Measurements from ENCODE around the gene OR8B4.
"Not testable (repeated sequence)": the region's sequence is repeated elsewhere in the genome, so short reads cannot be mapped to it uniquely, and the experiment has no call there.

OR8B4 gene

DNA sequence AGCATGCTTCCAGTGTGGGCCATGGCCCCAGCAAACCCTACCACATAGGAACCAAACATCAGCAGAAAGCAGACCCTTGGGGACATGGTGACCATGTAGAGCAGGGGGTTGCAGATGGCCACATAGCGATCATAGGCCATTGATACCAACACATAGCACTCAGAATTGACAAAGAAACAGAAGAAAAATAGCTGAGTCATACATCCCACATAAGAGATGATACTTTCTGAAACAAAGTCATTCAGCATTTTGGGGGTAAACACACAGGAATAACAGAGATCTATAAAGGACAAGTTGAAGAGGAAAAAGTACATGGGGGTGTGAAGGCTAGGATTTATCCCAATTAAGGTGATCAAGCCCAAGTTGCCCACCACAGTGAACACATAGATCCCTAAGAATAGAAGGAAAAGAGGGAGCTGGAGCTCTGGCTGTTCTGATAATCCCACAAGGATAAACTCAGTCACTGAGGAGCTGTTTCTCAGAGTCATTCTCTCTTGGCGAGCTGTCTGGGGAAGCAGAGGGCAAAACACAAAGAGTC, at the start of gene OR8B4:
OR8B4 (minus strand) TSS at position 488 of the 538 bp plus-strand sequence; CDS start at position 488, 0 bp downstream.
- DNase-seq, result no peak

DNA sequence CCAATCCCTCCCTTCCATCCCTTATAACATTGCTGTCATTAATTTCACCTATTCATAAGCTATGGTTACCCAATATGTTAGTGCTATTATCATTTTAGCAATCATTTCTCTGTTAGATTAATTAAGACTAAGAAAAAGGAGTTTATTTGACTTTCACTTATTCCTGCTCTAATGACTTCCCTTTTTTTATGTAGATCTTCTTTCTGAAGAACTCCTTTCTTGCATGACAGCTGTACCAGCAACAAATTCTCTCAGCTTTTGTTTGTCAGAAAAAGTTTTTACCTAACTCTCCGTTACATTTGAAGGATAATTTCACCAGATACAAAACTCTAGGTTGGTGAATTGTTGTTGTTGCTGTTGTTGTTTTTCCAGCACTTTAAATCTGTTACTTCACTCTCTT, 49.4 kb upstream of the OR8B4 start:
- no peak for DNase-seq

GRCh38 chr11:124473476-124473875, 48.8 kb upstream of the OR8B4 start:
- DNase-seq, result no peak

DNA sequence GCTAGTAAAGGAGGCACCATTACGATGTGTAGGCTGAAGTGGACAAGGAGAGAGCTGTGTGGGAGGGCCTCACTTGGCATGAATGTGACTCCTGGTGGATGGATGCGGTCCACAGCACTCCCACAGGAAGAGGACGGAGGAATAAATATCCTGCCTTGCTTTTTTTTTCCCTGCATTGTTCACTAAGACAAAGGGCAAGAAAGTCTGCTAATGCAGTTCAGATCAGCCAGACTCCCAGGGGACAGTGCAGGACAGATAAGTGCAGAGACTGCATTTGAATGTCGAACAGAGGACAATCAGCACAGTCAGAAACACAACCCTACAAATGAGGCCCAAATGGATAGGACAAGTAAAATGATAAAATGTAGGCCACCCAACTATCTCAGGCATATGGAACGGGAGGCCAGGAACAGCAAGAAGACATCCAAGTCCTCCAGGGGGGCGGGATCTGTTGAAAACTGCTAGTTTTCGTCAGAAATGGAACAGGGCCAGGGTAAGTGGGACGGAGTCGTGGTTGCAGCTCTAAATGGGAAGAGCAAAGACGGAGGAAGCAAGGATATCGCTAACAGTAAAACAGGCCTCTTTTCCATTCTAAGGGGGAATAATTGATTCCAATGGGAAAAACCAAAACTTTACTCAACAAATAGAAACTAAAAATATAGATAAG, 46.0 kb upstream of the OR8B4 start:
- DNase-seq, result no peak

GRCh38 chr11:124467381-124467927, 42.8 kb upstream of the OR8B4 start:
- no peak for DNase-seq

- no peak for DNase-seq
Observed at GRCh38 chr11:124465368-124465767, 40.7 kb upstream of the OR8B4 start.

- no peak for DNase-seq
Observed at GRCh38 chr11:124463990-124464389, 39.3 kb upstream of the OR8B4 start.

DNA sequence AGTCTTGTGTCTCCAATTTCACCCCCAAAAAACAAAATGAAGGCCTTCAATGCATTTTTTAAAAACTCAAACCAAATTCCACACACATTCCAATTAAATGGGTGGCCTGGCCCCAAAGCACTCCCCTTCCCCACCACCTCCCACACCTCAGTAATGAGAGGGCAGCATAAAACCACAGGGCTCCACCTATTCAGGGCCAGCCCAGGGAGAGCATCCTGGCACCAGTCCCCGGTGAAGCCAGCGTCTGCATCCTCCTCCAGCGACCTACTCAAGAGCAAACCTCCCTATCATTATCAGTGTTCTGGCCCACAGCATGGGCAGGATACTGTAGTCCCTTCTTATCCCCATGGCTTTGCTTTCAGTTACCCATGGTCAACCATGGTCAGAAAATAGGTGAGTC, 38.7 kb upstream of the OR8B4 start:
- DNase-seq, result no peak

DNA sequence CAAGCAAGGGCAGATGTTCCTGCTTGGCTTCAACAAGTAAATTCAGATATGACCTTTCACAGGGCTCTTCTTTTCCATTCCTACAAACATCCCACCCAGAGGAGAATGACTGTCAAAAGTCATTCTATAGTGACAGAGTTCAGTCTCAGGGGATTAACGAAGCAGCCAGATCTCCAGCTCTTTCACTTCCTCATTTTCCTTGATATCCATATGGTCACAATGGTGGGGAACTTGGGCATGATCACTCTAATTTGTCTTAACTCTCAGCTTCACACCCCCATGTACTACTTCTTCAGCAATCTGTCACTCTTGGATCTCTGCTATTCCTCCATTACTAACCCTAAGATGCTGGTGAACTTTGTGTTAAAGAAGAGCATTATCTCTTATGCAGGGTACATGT, 35.8 kb upstream of the OR8B4 start:
- DNase-seq, result no peak

DNA sequence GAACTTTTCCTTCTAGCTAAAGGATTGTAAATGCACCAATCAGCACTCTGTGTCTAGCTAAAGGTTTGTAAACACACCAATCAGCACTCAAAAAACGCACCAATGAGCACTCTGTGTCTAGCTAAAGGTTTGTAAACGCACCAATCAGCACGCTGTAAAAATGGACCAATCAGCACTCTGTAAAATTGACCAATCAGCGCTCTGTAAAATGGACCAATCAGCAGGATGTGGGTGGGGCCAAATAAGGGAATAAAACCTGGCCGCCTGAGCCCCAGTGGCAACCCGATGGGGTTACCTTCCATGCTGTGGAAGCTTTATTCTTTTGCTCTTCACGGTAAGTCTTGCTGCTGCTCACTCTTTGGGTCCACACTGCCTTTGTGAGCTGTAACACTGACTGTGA, 34.7 kb upstream of the OR8B4 start:
- DNase-seq, result not testable (repeated sequence)

DNA sequence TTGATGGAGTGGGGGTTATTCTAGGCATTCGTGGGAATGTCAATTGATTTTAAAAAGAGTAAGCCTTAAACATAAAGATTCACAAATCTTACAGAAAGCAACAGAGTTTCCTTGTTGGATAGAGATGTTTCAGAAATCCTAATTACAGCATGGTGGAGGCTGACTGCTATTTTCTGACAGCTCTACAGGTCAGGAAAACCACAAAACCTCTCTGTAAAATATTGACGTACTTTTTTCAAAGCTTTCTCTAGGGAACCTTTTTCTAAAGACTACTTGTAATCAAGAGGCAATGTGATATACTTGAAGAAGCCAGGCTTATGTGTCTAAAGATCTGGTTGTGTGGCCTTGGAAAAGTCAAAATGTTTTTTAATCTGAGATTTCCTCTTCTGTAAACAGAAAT, 29.9 kb upstream of the OR8B4 start:
- DNase-seq, result no peak

GRCh38 chr11:124446916-124447315, 22.2 kb upstream of the OR8B4 start:
- no peak for DNase-seq

GRCh38 chr11:124445646-124446150, 21.0 kb upstream of the OR8B4 start, which contains the start of gene OR8B8:
OR8B8 (minus strand) TSS chr11:124445696; CDS start chr11:124441085, 4,611 bp downstream.
- DNase-seq, result no peak

DNA sequence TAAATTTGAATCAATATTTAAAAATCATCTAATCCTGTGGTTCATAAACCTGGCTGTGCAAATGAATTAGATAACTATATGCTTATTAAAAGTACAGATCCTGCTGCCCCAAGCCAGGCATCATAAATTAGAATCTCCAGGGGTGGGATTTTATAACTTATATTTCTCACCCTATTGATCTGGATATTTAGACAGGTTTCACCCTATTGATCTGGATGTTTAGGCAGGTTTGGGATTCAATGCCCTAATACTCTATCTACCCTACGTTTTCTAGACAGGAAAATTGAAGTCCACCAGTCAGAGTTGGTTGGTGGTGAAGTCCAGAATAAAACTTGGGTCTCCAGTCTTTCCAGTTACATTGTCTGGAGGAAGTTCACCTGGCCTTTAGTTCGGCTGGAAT, 18.2 kb upstream of the OR8B4 start:
- DNase-seq, result no peak

- DNase-seq, result no peak
Observed at GRCh38 chr11:124442442-124442841, 17.8 kb upstream of the OR8B4 start.

GRCh38 chr11:124441519-124441918, 16.8 kb upstream of the OR8B4 start:
- DNase-seq, result no peak

DNA sequence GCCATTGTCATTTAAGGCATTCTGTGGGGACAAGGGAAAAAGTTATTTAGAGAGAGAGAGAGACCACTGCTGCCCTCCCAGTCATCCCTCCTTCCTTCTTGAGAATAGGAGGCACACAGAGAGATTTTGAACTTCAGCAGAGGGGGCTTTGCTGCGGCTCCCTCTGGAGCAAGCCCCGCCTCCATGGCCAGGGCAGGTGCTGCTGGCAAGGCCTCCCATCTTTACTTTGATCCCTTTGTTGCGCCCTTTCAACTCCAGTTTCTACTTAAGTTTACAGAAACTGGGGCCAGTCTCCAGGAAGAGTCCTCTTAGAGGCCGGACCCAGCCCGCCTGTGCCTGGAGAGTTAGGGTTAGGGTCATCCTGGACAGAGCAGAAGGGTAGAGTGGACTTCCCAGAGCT, 16.4 kb upstream of the OR8B4 start:
- DNase-seq, result no peak

- DNase-seq, result no peak
Observed at GRCh38 chr11:124440608-124441007, 15.9 kb upstream of the OR8B4 start.

DNA sequence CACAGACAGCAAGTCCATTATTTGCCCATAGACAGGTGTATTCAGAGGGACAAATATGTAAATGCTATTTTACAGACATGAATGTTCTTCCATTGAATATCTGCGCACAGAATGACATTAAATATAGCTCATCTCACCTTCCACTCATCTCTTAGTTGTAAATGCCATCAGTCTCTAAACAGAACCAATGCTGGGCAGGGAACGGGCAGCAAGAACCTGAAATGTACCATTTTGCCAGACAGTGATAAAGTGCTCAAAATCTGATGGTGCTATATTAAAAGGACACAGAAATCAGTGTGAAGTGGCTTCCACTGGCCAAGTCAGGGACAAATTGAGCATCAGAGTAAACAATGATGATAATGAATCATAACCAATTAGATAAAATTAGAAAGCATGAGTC, 10.0 kb upstream of the OR8B4 start:
- DNase-seq, result no peak

GRCh38 chr11:124429599-124429998, 4.9 kb upstream of the OR8B4 start:
- no peak for DNase-seq

GRCh38 chr11:124421043-124421442, 3.6 kb downstream of the OR8B4 start:
- DNase-seq, result no peak

DNA sequence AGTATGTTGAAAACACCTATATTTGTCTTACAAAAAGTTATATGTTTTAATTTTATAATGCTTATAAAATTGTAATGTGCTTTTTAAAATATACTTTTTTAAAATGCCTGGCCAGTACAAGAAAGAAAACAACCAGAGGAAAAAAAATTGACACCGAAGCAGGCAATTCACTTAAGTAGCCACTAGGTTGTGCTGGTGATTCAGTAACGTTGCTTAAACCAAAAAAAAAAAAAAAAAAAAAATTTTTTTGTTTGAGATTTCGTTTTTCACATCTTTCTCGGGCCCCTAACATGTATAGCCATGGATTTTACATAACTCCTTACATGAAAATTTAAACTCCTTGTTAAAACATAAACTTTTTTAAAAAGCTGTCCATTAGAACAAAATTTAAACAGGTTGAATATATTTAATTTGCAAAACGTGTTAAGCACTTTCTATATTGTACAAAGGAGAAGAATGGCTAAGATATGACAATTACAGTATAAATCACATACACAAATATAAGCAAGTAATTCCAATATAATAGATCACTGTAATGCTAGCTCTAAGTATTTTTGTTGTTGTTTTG, 9.2 kb downstream of the OR8B4 start:
- peak; percentile 33 for DNase-seq

DNA sequence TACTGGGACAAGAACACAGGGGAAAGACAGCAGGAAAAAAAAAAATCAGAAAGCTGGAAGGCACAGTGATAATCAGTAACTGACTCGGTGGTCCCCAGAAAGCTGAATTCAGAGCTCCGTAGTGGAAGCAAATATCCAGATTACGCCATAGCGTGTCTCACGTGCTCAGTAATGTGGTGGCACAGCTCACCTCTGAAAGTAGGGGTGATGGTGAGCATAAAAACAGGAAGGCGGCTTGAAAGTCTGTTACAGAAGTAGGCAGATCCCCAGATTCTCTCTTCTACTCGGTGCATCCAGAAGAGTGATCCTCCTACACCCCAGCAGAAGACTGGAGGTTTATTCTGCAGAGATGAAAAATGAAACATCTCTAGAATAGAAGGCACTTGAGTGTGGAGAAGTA, 14.8 kb downstream of the OR8B4 start:
- no peak for DNase-seq

- peak; percentile 30 for DNase-seq
Observed at GRCh38 chr11:124405581-124405980, 19.1 kb downstream of the OR8B4 start.
